GM21423 (cell line): Measurements from ENCODE around the gene TUNAR.

ENCODE experiments used
- ATAC-seq: cut with Tn5 transposase; IDR thresholded peaks from one replicate; pipeline ENCODE4 v1.9.1; 2021; ENCODE audit warnings: mild to moderate bottlenecking, moderate library complexity; ENCODE audit not compliant: unreplicated experiment

TUNAR gene

GRCh38 chr14:95871531-95871930 is 5.1 kb upstream of the TUNAR start:
- no peak for ATAC-seq

DNA sequence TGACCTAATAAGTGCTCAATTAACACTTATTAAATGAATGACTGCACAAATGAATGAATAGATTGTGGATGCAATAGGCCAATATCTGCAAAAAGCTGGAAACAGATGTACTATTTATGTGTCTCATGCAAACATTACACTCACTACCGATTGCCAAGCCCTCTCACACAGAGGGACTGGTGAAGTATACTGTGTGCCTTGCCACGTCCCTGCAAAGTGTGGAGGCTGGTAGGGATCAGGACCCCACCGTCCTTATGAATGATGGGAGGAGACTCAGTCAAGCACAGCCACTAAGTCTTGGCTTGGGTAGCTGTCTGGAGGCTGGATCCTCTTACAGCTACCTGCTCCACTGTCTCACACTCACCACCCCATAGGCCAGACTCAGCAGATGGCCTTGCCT is 3.9 kb upstream of the TUNAR start:
- no peak for ATAC-seq

- no peak for ATAC-seq
Observed at GRCh38 chr14:95875831-95876760, 536 bp upstream of the TUNAR start.

- ATAC-seq: no peak
Observed at GRCh38 chr14:95877633-95878032, 1.0 kb downstream of the TUNAR start.

GRCh38 chr14:95884377-95884776 is 7.7 kb downstream of the TUNAR start:
- ATAC-seq: no peak

- ATAC-seq: no peak
Observed at GRCh38 chr14:95885278-95885677, 8.6 kb downstream of the TUNAR start.

DNA sequence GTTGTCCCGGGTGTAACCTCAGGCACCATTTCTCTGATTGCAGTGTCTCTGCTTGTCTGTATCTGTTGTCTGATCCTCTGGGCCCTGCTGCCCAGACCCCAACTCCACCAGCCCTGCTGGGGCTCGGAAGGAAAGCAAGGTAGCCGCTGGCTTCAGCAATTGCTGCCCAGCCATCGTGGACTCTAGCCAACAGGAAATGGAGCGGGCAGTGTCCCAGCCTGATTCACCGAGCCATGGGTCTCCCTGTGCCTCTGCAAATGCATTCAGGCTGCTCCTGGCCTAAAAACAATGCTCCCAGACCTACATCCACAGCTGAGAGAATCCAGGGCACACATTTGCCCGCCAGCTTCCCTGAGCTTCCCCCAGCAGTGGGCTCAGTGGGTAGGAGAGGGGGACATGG is 9.2 kb downstream of the TUNAR start:
- ATAC-seq: no peak

DNA sequence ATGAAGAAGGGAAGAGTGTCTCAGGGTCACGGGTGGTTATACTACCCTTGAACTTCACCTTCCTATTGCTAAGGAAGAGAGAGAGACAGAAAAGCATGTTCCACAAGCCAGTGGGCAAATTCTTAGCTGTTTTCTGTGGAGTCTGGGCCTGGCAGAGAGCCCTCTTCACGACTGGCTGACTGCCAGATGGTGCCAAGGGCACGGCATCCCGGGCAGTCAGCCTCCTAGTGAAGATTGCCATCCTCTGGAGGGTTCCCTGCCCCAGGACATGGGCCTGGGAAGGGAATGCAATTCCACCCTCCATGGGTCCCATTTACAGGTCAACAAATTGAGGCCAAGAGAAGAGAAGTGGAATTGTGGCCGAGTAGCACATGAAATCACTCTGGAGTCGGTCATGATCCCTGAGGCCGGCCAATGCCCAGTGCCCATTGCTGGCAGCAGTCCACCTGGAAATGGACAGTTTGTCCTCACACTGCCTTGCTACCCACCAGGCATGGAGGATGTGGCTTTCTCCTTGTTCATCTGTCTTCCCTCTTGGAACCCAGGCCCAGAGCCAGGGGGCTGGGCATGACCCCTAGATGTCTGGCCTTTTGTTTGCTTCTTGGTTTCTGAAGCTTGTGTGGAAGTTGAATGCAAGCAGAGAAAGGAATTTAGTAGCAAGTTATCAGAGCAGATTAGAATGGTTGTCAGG is 9.9 kb downstream of the TUNAR start:
- ATAC-seq: no peak

DNA sequence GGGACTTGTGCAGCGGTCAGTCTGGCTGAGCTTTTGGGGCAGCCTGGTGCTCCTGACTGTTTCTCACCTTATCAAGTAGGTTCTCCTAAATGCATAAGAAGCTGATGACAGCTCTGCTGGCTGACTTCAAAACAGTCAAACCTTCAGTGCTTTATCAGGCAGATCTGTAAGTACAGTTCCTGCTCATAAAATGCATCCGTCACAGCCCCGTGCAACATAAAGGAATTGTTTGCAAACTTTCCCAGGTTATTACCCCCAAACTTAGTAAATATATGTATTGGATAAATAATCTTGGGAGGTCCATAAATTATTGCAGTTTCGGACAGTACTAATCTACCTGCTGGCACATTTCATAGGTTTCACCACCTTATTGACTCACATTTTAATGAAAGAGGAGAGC is 10.7 kb downstream of the TUNAR start:
- ATAC-seq: no peak

DNA sequence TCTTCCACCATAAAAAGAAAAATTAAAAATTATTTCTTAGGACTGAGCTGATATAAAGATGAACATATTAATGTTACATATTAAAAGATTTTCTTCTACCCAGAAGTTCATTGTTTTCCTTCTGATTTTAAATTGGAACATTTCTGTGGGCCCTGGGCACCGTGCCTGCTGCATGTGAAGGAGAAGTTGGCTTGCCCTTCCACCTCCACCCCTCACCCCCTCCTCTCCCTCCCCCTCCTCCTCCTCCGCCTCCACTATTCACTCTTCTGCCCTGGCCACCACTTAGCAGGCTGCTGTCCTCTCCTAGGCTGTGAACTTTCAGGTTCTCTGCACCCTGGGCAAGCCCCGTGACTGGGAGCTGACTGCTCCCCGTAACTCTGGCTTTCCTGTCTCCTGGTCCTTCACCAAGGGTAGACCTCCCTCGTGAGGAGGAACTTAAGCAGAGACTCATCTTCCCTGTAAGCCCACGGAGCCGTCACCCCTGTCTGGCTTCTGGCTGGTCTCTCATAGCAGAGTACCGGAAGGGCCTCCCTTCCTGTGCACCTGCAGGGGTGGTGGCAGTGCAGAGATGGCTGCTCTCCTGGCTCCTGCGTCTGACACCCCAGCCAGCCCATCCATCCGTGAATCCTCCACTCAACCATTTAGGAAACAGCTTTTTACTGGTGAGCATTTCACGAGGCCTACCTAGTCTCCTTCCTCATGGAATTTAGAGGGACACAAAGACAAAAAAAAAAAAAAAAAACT is 12.8 kb downstream of the TUNAR start:
- ATAC-seq: peak; percentile 57

GRCh38 chr14:95891742-95892141 is 15.1 kb downstream of the TUNAR start:
- ATAC-seq: no peak

- ATAC-seq: no peak
Observed at GRCh38 chr14:95892142-95892541, 15.5 kb downstream of the TUNAR start.

DNA sequence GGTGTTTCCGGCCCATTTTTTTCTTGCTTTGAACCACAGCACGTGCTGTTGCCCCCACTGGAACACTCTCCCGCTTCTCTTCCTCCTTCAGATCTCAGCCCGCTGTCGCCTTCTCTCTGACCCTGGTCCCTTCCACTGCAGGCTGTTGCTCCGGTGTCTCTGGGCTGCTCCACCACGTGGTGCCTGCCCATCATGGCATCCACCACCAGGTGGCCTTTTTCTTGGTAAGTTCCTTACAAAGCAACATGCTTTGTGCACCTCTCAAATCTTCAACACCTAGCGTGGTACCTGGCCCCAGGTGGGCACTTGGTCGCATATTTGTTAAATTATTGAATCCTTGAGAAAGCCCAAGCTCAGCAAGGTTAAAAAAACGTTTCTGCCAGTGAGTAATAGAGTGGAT is 19.1 kb downstream of the TUNAR start:
- ATAC-seq: no peak

GRCh38 chr14:95896498-95897135 is 20.0 kb downstream of the TUNAR start:
- no peak for ATAC-seq

DNA sequence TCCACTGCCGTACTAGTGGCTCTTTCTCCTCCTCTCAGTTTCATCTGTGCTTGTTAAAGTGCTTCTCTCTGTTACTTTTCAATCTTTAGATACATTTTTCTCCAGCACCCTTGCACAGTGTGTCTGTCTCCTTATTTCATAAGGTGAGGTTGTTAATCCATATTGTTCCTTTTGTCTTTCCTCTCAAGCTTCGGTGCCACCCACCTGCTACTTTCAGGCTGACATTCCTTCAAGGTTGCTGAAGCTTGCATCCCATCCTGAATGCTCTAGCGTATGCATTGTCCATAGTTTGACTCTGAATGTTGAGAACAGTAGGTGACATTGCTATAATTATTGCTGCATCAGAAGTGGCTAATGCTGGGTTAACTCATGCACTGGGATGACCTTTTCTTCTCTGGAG is 20.6 kb downstream of the TUNAR start:
- ATAC-seq: no peak

GRCh38 chr14:95901054-95901453 is 24.4 kb downstream of the TUNAR start:
- no peak for ATAC-seq

DNA sequence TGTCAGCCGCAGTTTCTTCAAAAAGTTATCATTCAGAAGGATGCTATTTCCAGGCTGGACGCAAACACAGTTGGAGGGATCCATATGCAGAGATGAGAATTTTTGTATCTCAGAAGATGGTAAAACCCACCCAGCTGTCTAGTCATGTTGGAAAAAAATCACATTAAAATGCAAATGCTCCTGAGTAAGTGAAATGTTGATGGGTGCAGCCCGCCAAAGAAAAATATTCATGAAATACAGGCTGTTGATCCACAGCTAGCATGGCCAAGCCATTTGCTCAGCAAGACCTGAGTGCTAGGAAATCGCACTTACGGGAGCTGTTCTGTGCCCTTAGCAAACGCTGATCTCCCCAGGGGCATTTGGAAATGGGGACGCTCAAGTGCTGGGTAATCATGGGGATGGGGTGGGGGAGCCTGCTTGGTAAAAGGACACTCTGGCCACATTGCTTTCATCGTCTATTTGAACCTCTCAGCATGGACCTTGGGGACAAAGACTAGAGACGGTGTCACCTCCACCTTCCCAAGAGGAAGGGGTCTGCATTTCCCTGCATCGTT is 25.7 kb downstream of the TUNAR start:
- ATAC-seq: no peak

DNA sequence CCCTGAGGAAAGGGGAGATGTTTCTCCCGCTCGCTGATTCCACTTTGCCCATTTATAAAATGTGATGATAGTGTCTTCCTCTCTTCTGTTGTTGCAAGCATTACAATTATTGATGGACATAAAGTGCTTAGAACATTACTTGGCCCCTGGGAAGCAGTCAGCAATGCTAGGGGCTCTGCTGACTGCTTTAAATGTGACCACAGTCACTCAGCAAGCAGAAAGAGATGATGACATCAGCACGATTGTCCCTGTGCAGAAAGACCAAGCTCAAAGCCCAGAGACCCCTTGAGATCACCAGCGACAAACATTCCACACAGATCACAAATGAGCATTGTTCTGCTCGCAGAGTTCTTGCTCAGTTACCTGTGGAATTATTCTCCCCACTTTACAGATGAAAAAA is 26.5 kb downstream of the TUNAR start:
- ATAC-seq: no peak

- ATAC-seq: no peak
Observed at GRCh38 chr14:95903616-95904107, 27.0 kb downstream of the TUNAR start.

DNA sequence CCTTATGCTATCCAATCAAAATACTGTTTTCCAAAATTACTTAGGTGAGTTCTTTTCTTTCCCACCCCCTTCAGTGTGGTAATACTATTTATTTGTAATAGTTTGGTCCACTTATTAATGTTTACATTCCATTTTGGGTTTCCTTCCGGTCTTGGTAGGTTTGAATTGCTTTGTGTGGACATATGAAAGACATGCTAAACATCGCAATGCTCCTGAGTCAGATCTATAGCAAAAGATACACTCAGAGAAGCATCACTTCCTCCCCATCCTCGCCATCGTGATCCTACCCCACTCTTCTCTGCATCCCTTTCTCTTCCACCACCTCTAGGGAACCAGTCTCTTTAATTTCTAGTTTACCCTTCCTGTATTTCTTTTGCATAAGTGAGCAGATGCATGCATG is 30.0 kb downstream of the TUNAR start:
- no peak for ATAC-seq

DNA sequence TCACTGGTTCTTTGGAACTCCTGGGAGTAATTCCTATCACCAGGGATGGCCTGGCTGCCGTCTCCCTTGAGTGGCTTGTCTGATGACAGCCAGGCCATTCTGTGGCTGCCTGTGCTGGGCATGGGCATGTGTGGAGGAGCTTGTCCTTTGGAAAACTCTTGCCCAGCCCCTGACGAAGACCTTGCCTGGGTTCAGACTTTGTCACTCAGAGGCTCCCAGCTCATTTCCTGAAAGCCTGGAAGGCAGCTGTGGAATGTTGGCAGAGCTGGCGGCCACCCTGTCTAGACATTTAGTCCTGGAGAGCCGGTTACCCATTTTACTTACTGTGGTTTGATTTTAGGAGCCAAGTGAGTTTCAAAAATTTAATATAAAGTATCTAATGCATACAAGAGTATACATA is 34.0 kb downstream of the TUNAR start:
- no peak for ATAC-seq
